Measurements from ENCODE around the gene DMKN.

DMKN gene

GRCh38 chr19:35549174-35549788 is 35.8 kb upstream of the DMKN start:
- peak in 5 of 14 donors; percentile 6 to 25 (median 10) for DNase-seq

GRCh38 chr19:35546532-35546931 is 33.1 kb upstream of the DMKN start:
- no peak for DNase-seq

GRCh38 chr19:35545855-35546381 is 32.5 kb upstream of the DMKN start:
- DNase-seq = no peak

- DNase-seq = peak; percentile 51 to 92 (median 82)
These were observed 31.8 kb upstream of the DMKN start, which contains the start of gene TMEM147 for GRCh38 chr19:35545001-35545854. Gene TMEM147 (plus strand): TSS chr19:35545626. CDS start chr19:35545740, 114 bp downstream.

GRCh38 chr19:35544110-35544802 is 30.8 kb upstream of the DMKN start:
- DNase-seq = no peak

- DNase-seq = no peak
These were observed 30.0 kb upstream of the DMKN start for GRCh38 chr19:35543280-35544109.

GRCh38 chr19:35542209-35542608 is 28.8 kb upstream of the DMKN start:
- DNase-seq = no peak

- DNase-seq = no peak
These were observed 27.0 kb upstream of the DMKN start for GRCh38 chr19:35540356-35540927.

GRCh38 chr19:35539850-35540249 is 26.4 kb upstream of the DMKN start:
- DNase-seq = no peak

- DNase-seq = no peak
These were observed 25.9 kb upstream of the DMKN start for GRCh38 chr19:35539314-35539713.

GRCh38 chr19:35534803-35535480 is 21.5 kb upstream of the DMKN start:
- no peak for DNase-seq

- no peak for DNase-seq
These were observed 20.5 kb upstream of the DMKN start for GRCh38 chr19:35533822-35534392.

- DNase-seq = no peak
These were observed 19.9 kb upstream of the DMKN start, which contains the start of gene GAPDHS for GRCh38 chr19:35533201-35533821. Gene GAPDHS (plus strand): TSS chr19:35533456. CDS start chr19:35533528, 72 bp downstream.

- no peak for DNase-seq
These were observed 17.8 kb upstream of the DMKN start for GRCh38 chr19:35531291-35531690.

- DNase-seq = no peak
These were observed 16.1 kb upstream of the DMKN start for GRCh38 chr19:35529241-35530218.

- no peak for DNase-seq
These were observed 15.0 kb upstream of the DMKN start, which contains the start of gene SBSN for GRCh38 chr19:35528218-35529038. Gene SBSN (minus strand): TSS chr19:35528311. CDS start chr19:35528281, 30 bp downstream.

- DNase-seq = no peak
These were observed 12.4 kb upstream of the DMKN start for GRCh38 chr19:35525873-35526272.

All from C1 segment of cervical spinal cord (tissue), 14 donors.